ENCODE results near the gene SLC9A8.
"Not testable (repeated sequence)": the region's sequence is repeated elsewhere in the genome, so short reads cannot be mapped to it uniquely, and the experiment has no call there.

SLC9A8 gene

DNA sequence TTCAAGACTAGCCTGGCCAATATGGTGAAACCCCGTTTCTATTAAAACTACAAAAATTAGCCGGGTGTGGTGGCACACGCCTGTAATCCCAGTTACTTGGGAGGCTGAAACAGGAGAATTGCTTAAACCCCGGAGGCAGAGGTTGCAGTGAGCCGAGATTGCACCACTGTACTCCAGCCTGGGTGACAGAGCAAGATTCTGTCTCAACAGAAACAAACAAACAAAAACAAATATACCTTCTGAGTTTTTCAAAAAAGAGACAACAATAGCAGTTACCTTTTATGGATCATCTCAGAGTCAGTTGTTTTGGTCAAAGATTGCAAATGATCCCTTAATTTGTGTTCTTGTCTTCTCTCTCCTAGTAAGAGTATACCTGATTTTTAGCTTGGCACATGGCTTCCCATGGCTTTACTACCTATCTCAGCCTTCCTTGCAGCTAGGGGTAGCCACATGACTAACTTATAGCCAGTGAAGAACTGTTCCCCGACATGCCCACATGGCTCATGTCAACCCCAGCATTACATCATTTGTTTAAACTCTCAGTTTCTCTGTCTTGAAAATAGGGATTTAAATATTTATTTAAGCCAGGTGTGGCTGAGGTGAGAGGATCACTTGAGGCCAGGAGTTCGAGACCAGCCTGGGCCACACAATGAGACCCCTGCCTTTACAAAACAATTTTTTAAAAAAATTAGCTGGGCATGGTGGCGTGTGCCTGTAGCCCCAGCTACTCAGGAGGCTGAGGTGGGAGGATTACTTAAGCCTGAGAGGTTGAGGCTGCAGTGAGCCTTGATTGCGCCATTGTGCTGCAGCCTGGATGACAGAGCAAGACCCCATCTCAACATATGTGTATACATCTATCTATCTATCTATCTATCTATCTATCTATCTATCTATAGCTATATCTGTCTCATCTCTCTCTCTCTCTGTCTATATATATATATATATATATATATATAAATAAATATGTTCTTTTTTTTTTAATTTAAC lies 25.0 kb upstream of the SLC9A8 start:
- DNase-seq: no peak

DNA sequence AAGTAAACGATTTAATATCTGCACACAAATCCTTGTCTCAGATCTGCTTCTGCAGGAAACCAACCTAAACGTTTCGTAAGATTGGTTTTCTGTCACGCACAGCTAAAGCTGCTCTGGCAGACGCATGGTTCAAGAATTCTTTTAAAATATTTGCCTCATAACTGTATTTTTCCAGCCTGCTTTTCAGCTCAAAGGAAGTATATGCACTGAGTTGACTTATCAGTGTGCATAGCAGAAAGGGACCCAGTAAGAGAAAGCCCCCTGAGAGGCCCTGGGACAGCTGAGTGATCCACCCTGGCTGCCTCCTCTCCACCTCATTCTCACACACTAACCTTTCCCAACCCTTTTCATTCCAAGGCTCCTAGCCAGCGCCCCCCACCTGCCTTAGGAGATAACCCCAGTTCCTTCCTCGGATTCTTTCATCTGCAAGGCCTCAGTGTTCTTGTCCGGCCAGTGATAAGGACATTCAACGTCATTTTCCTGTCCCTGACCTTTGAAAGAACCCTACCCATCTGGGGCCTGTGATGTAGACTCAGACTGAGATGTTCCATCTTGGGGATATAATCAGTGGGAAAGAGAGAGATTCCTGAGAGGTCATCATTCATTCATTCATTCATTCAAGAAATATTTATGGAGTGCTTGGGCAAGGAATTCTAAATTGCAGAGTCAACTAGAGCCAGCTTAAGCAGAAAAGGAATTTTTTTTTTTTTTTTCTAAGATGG lies 22.4 kb upstream of the SLC9A8 start:
- DNase-seq: no peak

DNA sequence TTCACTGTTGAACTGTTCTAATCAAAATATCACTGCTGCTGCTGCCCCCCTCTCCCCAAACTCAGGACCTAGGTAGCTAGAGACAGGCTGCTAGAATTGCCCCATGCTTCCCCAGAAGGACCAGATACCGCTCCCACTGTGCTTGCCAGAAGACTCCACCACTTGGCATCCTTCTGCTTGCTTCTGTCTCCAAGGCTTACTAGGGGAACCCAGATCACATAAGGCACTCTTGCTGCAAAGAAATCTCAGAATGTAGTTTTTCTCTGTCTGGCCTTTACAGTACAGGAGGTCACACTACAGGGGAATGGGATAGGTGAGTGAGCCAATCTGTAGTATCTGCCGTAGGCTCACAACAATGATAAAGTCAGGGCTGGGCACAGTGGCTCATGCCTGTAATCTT lies 21.5 kb upstream of the SLC9A8 start:
- DNase-seq: no peak

DNA sequence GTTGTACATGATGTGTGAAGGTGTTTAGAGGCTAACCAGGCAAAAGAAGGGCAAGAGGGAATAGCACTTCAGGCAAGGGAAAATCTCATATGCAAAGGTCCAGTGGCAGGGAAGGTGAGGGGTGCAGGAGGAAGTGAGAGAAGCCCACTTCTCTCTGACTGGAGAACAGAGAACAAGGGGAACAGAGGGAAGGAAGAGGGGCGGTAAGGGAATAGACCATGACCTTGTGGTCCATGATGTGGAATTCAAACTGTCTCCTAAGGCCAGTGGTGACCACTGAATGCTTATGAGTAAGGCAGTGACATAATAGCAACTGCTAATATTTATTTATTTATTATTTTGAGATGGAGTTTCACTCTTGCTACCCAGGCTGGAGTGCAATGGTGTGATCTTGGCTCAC lies 20.6 kb upstream of the SLC9A8 start:
- DNase-seq: peak; percentile 68

DNA sequence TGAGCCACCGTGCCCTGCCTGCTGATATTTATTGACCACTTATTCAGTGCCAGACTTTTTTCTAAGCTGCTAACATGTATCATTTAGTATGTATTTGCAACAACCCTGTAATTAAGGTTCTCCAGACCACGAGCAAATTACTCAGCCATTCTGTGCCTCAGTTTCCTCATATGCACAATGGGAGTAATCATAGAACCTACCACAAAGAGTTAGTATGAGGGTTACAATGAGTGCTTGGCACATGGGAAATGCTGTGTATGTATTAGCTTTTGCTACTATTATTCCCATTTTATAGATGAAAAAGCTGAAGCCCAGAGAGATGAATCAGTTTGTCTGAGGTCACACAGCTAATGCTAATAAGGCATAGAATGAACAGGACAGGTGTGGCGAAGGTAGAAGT lies 20.0 kb upstream of the SLC9A8 start:
- no peak for DNase-seq

DNA sequence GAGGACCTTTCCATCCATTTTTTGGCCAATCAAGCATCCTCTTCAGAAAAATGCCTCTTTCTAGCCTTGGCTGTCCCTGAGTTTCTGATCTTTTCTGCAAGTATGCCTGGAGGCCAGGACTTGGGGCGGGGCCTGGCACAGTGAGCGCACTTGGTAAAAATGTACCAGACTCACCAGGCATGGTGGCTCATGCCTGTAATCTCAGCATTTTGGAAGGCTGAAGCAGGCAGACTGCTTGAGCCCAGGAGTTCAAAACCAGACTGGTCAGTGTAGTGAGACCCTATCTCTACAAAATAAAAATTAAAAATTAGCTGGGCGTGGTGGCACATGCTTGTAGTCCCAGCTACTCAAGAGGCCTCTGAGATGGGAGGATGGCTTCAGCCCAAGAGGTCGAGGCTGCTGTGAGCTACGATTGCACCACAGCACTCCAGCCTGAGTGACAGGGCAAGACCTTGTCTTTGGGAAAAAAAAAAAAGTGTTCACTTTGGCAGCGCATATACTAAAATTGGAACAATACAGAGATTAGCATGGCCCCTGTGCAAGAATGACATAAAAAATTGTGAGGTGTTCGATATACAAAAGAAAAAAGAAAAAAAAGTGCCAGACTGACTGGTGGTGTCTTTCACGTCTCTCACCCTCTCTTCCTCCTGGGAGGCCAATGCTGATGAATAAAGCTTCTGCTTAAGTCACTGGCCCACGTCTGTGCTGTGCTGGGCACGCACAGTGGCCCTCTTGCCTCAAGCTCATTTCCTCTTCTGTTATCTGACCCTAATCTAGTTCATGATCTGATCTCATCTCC lies 18.1 kb upstream of the SLC9A8 start:
- DNase-seq: peak; percentile 94

DNA sequence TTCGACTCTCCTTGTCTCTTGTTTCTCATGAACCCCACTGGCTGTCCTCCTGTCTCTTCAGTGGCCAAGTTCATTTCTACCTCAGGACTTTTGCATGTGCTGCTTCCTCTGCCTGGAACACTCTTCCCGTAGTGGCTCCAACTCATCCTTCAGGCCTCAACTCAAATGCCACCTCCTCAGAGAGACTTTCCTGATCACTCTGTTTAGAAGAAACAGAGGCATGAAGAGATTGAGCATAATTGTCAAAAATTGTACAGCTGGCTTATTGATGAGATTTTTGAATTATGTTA lies 17.5 kb upstream of the SLC9A8 start:
- DNase-seq: no peak

DNA sequence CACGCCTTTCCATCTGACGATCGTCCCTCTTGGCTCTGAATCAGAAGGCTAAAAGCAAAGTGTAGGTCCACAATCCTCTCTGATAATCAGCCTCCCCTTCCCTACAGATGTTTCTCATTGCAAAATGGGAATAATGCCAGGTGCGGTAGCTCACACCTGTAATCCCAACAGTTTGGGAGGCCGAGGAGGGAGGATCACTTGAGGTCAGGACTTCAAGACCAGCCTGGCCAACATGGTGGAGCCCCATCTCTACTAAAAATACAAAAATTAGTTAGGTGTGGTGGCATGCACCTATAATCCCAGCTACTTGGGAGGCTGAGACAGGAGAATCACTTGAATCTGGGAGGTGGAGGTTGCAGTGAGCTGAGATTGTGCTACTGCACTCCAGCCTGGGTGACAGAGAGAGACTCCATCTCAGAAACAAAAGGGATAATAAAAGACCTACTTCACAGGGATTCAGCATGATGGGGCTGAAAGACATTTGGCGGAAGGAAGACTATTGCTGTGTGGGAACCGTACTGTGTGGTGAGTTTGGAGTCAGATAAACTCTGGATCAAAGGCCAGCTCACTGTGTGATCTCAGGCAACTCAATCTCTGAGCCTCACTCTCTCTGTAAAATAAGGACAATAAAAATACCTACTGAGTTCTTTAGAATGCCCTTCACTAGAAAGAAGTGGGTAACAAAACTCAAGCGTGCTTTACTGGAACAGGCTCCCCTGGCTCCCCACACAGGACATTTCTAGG lies 15.9 kb upstream of the SLC9A8 start:
- DNase-seq: no peak

DNA sequence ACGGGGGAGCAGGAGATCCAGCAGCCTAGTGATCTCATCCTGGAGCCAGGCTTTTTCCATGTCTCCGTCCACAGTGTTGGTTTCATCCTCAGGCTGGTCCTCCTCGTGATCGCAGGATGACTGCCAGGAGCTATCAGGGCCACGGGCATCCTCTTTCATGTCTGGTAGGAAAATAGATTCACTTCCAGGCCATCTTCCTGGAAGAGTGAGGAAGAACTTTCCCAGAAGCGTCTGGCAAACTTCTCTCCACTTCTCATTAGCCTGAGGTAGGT lies 15.3 kb upstream of the SLC9A8 start:
- no peak for DNase-seq

DNA sequence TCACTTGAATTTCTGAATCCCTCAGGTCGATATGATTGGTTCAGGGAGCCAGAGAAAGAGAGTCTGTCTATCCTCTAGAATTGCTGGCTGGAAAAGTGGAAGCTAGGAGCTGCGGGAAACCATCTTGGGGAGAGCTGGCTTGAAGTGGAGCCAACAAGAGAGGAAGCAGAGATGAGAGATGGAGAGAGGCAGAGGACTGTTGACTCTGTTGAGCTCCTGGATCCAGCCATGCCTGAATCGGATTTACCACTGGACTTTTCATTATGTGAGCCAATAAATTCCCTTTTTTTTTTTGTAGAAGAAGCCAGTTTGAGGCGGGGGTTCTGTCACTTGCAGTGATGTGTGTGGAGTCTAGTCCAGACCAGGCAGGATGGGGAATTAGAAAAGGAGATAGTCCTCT lies 13.9 kb upstream of the SLC9A8 start:
- DNase-seq: no peak

DNA sequence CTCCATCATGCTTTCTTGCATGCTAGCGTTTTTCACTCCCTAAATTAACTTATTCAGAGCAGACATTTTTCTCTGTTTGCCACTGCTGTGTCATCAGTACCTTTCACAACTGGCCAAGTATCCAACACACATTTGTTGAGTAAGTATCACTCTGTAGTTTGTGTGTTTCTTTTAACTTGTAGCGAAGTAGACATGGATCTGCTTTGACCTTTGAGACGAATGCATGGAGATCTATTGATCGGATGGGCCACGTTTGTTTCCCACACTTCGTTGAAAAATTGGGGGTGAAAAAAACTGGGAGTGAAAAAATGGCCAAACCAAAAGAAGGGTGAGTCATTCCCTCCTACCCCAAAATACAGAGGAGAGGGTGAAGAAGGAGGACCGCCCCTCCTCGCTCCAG lies 12.9 kb upstream of the SLC9A8 start:
- no peak for DNase-seq

DNA sequence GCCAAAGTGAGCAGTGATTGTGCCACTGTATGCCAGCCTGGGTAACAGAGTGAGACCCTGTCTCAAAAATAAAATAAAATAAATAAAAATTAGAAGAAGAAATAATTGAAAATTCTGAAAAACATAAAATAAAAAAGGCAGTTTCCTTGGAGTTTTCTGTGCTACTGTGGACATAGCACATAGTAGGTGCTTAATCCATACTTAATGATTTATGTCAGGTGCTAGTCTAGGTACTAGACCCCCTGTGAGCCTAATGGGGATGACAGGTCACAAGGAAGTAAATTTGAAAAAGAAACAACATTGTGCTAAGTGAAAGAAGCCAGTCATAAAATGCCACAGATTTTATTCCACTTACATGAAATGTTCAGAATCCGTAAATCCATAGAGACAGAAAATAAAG lies 9.2 kb upstream of the SLC9A8 start:
- no peak for DNase-seq

DNA sequence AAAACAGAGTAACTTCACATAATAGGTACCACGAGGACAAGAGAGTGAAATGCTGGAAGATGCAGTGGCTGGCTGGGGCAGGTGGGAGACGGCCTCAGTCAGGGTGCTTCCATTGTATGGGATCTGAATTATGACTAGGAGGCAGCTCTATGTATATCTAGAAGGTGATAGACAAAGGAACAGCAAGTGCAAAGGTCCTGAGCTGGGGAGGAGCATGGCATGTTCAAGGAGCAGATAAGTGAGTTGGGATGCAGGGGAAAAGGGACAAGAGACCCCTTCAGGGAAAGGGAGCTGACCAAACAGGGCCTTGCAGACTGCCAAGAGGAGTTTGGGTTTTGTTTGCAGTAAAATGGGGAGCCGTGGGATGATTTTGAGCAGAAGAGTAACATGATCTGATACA lies 8.3 kb upstream of the SLC9A8 start:
- no peak for DNase-seq

DNA sequence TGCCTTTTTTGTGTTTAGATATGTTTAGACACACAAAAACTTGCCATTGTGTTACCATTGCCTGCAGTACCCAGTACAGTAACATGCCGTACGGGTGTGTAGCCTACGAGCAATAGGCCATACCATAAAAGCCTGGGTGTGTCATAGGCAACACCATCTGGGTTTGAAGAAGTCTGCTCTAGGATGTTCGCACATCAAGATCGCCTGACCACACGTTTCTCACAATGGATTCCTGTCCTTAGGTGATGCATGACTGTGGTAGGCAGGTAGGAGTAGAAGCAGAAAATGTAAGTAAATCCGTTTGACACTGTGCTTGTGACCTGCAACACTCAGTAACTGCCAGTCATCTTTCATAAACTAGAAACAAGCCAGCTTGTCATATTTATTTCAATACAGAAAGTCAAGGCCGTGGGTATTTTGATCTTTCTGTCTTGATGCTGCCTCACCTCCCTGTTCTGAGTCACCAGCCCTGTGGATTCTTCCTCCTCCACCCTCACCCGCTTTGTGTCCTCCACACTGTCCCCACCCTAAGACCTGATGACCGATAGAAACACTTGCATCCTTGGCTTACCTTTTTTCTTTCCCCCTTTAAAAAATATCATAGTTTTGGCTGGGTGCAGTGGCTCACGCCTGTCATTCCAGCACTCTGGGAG lies 7.3 kb upstream of the SLC9A8 start:
- not testable (repeated sequence) for DNase-seq

DNA sequence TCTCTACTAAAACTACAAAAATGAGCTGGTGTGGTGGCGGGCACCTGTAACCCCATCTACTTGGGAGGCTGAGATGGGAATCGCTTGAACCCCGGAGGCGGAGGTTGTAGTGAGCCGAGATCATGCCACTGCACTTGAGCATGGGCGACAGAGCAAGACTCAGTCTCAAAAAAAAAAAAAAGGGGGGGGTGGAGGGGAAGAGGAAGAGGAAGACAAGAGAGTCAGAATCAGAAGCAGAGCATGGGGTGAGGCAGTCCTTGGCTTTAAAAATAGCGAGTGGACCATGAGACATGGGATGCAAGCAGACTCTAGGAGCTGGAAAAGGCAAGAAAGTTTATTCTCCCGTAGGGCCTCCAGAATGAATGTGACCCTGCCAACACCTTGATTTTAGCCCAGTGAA lies 3.9 kb upstream of the SLC9A8 start:
- peak; percentile 59 for DNase-seq

DNA sequence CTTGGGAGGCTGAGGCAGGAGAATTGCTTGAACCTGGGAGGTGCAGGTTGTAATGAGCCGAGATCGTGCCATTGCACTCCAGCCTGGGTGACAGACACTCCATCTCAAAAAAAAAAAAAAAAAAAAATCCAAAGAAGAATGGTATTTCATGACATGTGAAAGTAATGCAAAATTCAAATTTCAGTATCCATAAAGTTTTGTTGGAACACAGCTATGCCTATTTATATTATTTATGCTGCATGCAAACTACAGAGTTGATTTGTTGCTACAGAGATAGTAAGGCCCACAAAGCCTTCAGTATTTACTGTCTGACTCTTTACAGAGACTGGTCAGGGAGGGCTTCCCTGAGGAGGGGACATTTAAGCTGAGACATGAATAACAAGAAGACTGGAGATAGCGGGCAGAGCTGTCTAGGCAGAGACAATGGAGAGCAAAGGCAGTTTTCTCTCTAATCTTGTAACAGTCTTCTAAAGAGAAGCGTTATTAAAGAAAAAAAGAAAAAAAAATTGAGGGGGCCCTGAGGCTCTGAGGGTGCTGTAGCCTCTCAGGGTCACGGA lies 2.7 kb upstream of the SLC9A8 start:
- no peak for DNase-seq

DNA sequence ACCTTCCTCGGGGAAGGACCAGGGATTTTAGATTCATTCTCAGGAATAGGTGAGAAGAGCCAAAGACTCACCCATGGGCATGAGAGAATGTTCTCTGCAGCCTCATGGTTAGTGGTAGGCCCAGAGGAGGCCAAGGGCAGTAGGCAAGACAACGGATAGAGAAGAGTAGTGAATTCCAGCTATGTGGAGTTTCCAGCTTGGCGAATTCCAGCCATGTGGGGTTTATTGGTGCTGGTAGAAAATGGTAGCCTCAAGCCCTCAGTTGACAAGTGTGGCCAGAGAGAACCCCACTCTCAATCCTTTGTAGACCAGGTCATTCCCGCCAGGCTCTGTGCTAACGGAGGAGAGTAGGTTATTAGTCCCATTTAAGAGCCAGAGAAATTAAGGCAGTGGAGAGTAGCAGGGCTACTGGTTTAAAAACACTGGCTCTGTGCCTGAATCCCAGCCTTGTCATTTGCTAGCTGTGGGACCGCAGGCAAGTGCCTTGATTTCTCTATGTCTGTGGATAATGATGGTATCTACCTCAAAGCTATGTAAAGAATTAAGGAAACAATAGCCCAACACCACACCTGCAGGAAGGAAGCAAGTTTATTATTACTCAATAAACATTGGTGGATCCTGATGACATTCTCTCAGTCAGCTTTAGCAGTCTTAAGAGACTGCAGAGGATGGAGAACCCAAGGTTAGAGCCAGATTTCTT lies 2.0 kb upstream of the SLC9A8 start:
- DNase-seq: no peak

DNA sequence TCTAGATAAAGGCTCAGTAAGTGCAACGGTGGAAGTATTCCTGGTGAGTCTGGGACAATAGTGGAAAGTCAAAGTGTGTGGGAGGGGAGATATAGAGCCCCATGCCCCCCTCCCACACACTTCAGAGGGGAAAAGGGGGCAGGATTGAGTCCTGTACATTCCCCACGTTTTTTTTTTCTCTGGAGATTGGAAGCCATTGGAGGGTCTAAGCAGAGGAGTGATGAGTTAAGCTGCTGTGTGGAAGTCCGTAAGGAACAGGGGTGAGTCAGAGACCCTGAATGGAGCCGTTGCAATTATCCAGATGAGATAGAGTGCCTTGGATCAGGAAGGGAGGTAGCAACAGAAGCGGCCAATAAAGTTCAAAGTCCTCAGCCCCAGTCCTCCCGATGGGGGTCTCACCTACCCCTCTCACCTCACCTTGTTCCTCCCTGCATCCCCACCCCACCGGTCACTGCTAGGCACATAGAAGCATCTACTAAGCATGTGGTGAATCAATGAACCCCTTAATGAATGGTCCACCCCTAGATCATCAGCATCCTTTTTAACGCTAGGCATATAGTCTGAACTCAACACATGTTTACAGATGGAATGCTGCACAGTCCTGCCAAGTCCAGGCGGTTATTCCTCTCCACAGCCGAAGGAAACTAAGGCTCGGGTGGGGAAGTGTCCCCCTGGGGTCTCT lies 662 bp upstream of the SLC9A8 start:
- DNase-seq: peak; percentile 59

DNA sequence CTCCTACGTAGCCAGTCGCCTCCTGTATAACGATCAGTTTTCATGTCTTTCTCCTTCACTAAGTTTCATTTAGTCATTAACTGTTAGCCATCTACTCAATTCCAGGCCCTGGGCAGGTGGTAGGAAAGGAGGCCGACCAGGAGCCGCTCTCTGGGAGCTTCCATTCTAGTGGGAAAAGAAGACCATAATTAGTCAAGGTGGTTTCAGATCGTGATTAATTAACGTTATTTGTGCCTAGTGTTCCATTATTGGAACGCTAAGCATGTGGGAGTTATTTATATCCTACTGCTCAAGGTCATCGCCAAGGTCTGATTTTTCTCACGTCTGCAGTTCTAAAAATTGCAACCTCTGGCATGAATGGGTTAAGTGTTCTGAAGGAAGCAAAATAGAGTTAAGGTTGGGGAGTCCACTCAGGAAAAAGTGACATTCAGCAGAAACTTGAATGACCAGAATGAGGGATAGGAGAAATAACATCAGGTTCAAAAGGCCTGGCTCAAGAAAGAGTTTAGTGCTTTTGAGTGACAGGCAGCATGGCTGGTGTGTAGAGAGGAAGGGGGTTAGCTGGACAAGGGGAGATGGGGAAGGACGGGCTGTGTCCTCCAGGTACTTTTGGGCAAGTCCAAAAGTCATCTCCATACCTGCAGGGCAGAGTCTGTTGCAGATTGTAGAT lies 812 bp downstream of the SLC9A8 start:
- DNase-seq: no peak

DNA sequence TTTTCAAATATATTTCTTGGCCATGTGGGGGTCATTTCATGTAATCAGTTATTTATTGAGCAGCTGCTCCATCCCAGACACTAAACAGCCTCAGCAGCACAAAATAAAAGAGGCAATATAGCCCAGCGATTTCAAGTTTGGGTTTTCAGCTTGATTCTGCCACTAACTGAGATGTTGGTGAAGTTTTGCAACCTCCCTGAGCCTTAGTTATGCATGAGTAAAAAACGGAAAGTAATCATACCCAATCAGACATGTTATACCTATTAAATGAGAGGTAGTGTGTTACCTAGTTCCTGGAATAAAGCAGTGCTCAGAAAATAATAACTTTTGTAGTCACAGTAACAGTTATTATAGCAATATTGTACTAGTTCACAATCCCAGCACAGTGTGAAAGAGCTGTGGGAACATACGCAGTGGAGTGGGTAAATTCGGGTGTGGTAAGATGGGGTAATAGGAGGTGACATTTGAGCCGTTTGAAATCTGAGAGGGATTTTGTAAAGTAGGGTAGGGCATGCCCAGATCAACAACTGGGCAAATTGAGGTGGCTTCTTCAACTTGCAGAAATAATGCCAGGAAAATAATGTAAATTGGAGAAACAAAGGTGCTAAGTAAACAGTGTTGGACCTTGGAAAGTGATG lies 1.5 kb downstream of the SLC9A8 start:
- peak; percentile 78 for DNase-seq
